NAMALWA (cell line): ENCODE data around the gene PTPN5.
"Not testable (repeated sequence)": the region's sequence is repeated elsewhere in the genome, so short reads cannot be mapped to it uniquely, and the experiment has no call there.

ENCODE experiments used
- DNase-seq: peaks from one replicate; pipeline ENCODE4 v3.0.0-alpha.2; 2015; ENCODE audit warnings: low spot score

Gene PTPN5

GRCh38 chr11:18681949-18682348, 109.6 kb downstream of the PTPN5 start:
- not testable (repeated sequence) for DNase-seq
